T-helper 2 cell treated with Interferon-gamma antibody and Interleukin-4, amounts not matched to agents 100 ng/mL and 5 ng/mL, for 36 hours (primary cell): ENCODE results near the gene B3GNT5. TPM values are rescaled to one million over a fixed set of nuclear protein-coding genes. Genes with fewer than 3 reads are reported as not detected.

Source experiments
- intact Hi-C: fragments of 100-400 bp; cut with micrococcal nuclease; formaldehyde crosslinking; loops from one replicate; pipeline ENCODE4 v1.15.1; 2023
- total RNA-seq: library from RNA; stranded (reverse); gene quantifications from 2 replicates; pipeline ENCODE4 v1.2.3, GENCODE V29; 2022

The B3GNT5 gene
- total RNA-seq, 1 donor from 2014 or later, result 3.3 TPM

DNA sequence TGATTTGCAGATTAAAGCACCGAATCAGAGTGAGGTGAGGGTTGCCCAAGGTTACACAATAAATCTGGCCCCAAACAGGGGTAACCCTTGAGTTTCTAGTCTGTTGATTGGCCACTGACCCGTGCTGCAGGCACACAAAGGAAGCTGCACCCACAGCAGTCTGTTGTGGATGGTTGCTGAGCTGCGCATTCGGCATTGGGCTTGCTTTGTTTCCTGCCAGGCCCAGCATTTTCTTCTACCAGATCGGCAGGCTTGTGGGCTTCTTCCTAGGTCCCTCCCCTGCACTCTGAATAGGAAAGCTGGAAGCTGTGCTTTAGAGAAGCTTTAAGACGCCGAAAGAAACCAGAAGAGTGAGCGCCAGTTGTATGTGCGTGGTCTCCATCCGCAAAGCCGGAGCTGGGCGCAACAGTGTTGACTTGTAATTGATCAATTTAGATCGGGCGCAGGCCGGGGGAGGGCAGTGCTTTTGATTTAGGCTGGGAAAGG, 12.1 kb downstream of the B3GNT5 start:
- intact Hi-C loops, result loop anchor here (5.0 kb wide), 1 partner anchor 122 kb away; no protein-coding TSS in a partner anchor

DNA sequence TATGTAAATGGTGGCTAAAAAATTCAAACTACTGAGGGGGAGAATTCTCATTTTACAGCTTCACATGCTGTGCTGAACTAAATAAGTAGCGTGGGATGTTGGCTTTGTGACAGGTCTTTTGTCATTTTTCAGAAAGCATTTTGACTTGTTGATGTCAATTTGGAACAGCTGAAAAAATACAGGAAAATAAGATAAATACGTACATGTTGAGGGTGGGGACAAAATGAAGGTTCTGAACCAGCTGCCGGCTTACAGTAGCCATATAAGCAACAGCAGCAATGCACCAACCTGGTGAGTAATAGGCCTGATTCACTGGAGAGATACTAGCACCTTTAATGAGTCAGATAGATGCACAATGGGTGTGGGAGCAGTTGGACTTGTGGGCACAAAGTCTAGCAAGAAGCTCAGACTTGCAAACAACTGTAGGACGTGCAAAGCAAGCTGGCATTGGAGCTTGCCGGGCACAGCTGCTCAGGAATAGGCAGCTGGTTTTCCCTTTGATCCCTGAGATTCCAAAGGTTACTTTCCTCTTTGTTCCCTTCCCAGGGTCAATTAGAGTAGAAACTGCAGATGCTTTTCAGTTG, 12.9 kb downstream of the B3GNT5 start:
- intact Hi-C loops, result loop anchor here (5.0 kb wide), 1 partner anchor 121 kb away; no protein-coding TSS in a partner anchor

DNA sequence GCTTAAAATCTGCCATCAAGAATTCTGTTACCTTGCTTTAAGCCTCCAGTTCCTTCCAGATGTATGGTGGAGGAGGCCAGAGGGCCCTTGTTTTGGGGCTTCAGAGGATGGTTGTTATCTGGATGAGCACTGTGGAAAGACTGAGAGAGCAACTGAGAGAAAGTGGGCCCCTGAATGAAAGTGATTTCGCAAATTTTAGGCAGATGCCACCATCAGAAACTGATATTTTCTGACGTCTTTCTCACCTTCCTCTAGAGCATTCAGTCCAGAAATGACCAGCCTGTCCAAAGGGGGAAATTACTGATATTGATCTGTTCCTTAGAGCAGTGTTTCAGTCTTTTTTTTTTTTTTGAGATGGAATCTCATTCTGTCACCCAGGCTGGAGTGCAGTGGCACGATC, 13.4 kb downstream of the B3GNT5 start:
- intact Hi-C loops, result loop anchor here (5.0 kb wide), 1 partner anchor 121 kb away; no protein-coding TSS in a partner anchor

DNA sequence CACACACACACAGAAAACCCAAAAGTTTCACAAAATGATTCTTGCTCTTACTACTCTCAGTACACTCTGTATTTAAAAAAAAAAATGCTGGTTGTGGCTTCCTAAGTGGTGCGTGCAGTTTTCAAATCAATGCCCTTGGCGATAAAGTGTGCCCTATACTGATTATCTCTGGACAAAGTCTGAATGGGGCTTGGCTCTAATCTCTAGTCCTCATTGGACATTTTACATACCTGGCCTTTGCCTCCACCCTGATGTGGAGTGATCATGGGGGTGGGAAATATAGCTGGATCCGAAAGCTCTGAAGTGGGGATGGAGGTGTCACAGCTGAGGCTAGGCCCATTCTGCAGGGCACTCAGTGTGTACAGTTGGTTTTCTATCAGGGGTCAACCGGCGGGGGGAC, 14.1 kb downstream of the B3GNT5 start:
- intact Hi-C loops, result loop anchor here (5.0 kb wide), 1 partner anchor 120 kb away; no protein-coding TSS in a partner anchor

DNA sequence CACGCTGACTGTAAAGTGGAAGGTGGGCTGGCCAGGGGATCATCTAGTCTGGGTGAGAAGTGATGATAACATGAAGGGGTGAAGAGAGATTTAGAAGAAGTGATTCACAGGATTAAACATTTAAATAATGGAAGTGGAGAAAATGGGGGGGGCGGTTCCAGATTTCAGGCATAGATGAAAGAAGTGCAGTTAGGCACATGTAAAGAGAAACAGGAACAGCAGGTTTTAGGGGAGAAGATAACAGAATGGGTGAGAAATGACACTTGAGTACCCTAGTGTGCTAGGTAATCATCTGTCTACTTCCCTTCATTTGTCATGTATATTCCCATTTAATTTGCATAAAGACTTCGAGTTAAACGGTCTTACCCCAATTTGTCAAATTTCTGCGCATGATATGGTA, 15.3 kb downstream of the B3GNT5 start:
- intact Hi-C loops, result loop anchor here (5.0 kb wide), 1 partner anchor 119 kb away; no protein-coding TSS in a partner anchor

DNA sequence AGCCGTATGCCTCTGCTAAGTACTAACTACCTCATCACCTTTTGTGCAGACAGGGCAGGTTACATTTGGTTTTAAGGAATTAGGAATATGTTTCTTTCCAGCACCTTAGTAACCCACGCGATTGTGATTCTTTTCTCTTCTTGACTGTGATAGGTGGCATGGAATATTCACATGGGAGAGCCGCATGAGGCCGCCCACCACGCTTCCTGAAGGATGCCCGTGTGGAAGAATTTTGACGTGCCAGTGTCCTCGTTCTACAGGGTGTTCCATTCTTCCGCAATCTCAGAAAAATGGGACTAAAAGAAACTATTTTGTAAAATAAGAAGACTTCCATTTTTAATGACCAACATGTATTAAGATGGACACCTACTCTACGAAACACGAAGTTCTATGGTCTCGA, 16.3 kb downstream of the B3GNT5 start:
- intact Hi-C loops, result loop anchor here (5.0 kb wide), 1 partner anchor 118 kb away; no protein-coding TSS in a partner anchor

DNA sequence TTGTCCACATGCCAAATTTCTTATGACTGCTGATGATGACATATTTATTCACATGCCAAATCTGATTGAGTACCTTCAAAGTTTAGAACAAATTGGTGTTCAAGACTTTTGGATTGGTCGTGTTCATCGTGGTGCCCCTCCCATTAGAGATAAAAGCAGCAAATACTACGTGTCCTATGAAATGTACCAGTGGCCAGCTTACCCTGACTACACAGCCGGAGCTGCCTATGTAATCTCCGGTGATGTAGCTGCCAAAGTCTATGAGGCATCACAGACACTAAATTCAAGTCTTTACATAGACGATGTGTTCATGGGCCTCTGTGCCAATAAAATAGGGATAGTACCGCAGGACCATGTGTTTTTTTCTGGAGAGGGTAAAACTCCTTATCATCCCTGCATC, 17.3 kb downstream of the B3GNT5 start:
- intact Hi-C loops, result no loop called here

DNA sequence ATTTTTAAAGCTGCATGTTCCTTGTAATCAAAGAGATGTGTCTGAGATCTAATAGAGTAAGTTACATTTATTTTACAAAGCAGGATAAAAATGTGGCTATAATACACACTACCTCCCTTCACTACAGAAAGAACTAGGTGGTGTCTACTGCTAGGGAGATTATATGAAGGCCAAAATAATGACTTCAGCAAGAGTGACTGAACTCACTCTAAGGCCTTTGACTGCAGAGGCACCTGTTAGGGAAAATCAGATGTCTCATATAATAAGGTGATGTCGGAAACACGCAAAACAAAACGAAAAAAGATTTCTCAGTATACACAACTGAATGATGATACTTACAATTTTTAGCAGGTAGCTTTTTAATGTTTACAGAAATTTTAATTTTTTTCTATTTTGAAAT, 19.1 kb downstream of the B3GNT5 start:
- intact Hi-C loops, result no loop called here

DNA sequence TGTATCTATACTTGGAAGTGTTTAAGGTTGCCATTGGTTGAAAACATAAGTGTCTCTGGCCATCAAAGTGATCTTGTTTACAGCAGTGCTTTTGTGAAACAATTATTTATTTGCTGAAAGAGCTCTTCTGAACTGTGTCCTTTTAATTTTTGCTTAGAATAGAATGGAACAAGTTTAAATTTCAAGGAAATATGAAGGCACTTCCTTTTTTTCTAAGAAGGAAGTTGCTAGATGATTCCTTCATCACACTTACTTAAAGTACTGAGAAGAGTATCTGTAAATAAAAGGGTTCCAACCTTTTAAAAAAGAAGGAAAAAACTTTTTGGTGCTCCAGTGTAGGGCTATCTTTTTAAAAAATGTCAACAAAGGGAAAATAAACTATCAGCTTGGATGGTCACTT, 19.7 kb downstream of the B3GNT5 start:
- intact Hi-C loops, result no loop called here

DNA sequence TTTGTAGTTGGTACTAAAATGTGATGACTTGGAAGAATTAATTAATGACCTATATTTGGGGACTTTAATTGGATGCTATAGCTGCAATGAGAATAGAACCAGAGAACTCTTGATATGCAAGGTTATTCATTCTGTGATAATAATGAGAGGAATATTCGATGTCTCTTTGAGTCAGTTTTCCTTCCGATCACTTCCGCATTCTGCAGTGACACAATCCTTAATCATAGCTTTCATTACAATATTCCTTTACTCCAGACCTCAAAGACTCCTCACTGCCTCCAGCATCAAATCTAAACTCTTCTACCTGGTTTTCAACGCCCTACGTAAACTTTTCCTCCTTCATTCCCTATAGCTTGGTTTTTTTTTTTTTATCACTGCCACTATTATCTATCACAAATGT, 21.6 kb downstream of the B3GNT5 start:
- intact Hi-C loops, result no loop called here

DNA sequence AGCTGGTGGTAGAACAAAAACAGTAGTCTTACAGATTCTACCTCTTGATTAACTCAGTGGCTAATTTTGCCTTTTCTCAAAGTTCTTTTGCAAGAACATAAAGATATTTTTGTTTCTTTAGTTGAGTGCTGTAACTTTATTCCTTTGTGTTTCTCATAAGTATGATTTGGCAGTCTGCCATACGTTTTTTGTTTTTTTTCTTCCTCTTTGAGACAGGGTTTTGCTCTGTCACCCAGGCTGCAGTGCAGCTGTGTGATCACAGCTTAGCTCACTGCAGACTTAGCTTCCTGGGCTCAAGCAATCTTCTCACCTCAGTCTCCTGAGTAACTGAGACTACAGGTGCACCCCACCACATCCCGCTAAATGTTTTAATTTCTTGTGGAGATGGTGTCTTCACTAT, 22.4 kb downstream of the B3GNT5 start:
- intact Hi-C loops, result no loop called here

DNA sequence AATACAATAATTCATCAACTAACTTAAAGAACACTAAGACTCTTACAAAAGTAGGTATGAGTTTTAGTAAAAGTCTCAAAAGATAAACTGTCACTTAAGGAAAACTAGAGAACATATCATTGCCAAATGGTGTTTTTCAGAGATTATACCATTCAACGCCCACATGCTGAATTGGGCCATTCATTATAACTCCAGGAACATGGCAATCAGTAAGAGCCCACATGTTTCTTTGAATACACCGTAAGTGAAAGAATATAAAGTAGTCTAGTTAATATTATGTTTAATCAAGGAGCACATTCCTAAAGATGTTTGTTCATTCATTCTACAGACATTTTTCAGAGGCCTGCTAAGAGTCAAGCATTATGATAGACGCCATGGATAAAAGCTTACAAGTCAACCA, 22.9 kb downstream of the B3GNT5 start:
- intact Hi-C loops, result no loop called here

DNA sequence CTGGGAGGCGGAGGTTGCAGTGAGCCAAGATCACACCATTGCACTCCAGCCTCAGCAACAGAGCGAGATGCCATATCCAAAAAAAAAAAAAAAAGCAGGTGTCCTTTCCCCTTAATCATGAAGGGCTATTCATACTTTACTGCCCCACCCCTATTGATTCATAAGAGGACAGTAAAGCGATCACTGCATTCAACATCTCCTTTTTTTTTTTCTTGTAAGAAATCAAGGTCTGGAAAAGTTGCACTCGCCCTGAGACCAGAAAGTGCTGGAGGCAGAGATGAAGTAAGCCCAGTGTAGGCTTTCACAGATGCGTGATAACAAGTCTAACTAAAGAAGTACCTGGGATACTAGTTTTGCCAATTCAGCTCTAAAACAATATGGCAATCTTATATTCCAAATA, 24.2 kb downstream of the B3GNT5 start:
- intact Hi-C loops, result no loop called here

DNA sequence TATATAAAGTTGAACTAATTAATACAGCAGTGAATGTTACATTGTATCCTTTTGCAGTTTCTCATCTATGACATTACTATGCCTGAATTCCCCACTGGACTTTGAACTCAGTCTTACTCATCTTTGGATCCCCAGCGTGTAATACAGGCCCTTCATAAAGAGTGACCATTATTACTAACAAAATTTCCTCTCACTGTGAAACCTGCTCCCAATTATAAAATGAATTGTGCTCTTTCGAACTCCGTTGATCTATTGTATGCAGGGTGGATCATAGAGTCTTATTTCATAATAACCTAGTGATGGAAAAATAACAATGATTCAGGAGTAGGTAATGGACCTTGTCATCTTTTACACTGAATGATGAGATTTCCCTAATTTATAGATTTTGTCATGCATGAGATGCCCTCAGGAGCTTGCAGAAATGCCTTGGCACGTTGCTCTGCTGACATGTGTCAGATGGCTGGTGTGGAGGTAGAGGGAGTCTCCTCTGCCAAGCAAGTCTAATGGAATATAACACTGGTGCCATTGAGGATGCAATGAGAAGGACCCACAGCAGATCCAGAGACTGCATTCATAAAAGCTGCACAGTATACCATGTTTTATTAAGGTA, 25.5 kb downstream of the B3GNT5 start:
- intact Hi-C loops, result no loop called here

DNA sequence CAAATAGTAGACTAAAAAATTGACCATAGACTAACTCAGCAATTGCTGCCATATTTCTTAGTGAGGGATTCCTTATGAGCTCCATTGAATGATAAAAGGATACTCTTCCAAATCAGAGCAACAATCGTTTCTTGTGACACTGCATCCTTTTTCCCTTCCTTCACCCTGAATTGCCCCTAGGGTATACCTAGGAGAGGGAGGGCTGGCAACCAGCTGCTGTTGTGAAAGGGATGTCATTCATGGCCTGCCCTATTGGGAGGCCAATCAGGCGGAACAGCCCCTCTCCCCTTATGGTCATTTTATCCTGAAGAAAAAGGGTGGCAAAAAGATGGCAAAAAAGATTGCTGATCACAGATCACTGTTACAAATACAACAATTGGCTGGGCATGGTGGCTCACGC, 26.3 kb downstream of the B3GNT5 start:
- intact Hi-C loops, result no loop called here

DNA sequence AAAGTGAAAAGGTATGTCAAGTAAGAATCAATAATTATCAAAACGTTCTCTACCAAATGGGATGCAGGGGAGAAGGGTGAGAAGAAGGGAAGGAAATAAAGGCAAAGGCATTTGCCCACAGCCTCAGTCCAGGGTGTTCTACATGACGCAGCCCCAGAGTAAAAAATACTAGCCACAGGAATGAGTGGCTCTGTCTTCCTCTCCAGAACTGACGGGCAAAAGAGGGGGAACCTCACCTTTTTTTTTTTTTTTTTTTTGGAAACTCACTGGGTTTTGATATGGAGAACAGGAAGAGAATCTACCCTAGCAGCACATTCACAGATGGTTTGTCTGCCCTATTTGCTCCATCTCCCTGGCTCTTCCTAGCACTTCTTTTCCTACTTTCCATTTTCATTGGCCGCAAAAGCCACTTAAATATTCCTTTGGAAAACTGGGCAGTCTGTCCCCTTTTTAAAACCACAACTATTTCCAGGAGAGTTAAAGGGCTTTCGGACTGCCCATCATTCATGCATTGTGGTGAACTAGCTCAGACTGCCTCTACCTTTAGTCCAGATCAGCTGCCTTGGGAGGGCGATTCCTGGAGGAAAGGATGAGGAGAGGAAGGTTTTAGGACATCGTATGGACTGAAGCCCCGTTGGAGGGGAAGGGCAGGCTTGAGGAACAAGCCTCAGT, 28.2 kb downstream of the B3GNT5 start:
- intact Hi-C loops, result no loop called here

DNA sequence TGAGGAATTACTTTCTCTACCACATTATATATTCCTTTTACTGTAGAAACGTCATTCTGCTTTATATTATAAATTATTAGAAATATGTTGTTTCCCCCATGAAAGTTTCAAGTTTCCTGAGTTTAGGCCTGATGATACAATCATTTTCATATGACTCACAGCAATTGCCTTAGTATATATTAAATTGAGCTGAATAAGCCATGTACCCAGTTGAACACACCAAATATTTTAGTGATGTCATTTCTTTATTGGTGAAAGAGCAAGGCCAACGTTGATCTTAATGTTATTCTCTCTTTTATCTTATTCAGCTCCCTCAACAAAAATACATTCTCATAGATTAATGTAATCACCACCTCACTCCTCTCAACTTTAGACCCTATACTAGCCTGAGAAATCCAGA, 30.8 kb downstream of the B3GNT5 start:
- intact Hi-C loops, result loop anchor here (2.0 kb wide), 1 partner anchor 27 kb away; no protein-coding TSS in a partner anchor

DNA sequence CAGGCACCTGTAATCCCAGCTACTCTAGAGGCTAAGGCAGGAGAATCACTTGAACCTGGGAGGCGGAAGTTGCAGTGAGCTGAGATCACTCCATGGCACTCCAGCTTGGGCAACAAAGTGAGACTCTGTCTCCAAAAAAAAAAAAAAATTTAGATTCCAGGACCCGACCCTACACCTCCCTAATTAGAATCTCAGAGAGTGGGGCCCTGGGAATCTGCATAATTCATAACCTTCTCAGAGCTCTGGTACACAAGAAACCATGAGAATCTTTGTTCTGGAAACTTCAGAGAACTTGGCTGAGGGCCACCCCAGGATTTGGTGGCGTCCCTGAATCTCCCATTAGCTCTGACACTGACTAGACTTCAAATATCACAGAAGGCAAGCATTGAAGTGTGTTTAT, 31.5 kb downstream of the B3GNT5 start:
- intact Hi-C loops, result loop anchor here (2.0 kb wide), 1 partner anchor 28 kb away; no protein-coding TSS in a partner anchor

DNA sequence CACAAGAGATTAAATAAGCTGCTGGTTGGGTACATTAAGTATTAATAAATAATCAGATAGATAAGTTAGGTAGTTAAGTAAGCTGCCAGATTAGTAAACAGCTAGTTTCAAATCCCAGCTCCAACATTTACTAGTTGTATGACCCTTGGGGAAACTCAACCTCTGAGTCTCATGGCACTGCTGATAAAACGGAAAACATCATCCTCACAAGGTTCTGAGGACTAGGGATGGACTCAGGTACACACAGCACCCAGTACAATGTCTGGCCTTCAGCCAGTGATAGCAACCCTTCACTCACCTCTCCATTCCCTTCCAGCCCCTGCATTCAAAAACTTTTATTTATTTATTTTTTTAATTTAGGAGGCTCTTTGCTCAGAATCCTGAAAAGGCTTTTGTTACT, 32.3 kb downstream of the B3GNT5 start:
- intact Hi-C loops, result loop anchor here (2.0 to 5.0 kb wide), 2 partner anchors 29 to 97 kb away; no protein-coding TSS in a partner anchor

DNA sequence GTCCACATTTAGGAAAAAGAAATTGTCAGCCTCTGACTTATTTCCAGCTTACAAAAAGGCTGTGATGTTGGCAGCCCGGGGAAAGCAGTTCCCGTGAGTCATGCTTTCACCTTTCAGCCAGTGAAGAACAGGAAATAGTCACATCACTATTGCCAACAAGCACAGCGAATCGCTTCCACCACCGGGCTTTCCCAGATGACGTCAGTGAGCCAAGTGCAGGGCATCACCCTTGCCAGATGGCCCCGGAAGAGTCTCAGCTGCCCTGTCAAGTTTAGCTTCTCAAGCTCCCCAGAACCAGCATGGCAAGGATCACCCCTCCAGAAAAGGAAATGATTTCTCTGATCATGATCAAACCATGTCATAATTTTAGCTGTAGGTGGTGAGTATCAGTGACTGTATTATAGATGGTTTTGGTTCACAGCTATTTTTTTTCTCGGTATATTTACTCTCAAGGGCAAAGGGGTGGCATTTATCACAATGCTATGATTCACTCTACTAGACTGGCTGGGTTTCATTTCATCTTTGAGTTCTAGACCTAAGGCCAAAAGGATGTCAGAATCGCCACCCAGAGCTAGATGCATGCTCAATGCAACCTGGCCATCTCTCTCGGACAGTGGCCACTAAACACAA, 32.9 kb downstream of the B3GNT5 start:
- intact Hi-C loops, result loop anchor here (2.0 to 5.0 kb wide), 3 partner anchors 21 to 96 kb away; no protein-coding TSS in a partner anchor

DNA sequence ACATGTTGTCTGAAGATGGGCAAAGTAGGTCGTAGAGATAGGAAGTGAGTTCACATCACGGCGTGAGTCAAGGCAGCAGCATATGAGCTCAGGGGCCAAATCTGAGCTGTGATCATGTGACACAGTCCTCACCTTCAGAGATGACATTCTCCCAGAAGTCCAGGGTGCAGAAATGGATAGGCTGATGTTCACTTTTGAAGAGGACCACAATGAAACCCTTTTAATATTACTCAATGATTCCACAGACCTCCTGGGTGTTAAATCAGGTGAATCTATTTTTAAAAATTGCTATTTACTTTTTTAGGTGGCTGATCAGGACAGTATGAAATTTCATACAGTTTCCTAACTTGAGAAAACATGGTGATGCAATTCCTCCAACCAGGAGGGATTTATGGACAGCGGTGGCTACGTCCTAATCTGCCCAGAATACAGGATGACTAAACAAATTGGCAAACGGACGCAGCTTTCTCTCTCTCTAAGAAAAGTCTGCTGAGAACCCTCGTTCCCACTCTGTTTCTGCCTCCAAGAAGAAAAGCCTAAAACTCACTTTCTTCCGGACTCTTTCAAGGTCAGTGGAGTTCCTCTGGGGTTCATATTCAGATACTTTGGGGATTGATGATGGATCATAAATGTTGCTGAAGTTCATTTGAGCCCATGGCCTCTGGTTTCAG, 34.4 kb downstream of the B3GNT5 start:
- intact Hi-C loops, result loop anchor here (2.0 to 5.0 kb wide), 2 partner anchors 19 to 95 kb away; no protein-coding TSS in a partner anchor
